ENCODE data around the gene PLEKHH3. TPM values are rescaled to one million over a fixed set of nuclear protein-coding genes. Genes with fewer than 3 reads are reported as not detected.

Gene PLEKHH3
- total and polyA plus RNA-seq, 2 of the 4 experiments (the other 2 are of a cell fraction) = 2.9 to 10.5 TPM

DNA sequence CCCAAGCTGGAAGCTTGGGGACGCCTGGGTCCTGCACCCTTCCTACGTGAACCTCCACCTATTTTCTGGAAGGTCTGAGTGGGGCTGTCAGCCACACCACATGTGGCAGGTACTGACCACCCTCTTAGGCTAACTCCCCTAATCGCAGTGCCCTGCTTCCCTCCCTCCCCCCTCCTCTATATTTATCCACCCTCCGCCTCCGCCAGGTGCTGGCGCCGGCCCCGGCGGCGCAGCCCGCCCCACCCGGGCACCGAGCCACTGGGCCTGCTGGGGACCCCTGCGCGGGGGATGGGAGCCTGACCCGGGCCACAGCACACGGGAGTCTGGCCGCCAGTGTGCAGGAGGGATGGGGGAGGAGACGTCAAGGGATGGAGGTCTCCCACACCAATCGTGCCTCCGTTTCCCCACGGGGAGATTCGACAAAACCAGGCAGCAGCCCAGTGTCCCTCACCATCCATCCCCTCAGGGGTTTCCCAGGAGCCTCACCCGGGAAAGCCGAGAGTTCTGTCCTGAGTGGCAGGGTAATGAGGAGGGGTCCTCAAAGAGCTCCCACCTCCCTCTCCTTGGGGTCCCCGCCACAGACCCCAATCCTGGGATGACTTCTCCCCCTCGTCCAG, 1.3 kb downstream of the PLEKHH3 start:
- peak overlapping the region; percentile 82 for H3K4me3 ChIP-seq (ENCODE audit: insufficient read depth, low read depth, low read length)
- 0% methylated on average over 1 of the region's 27 CpGs; no CpG with 5 or more reads in 1 of the 2 experiments for WGBS, 2 experiments (ENCODE audit: extremely low coverage in 2 of 2, insufficient read length in 1 of 2)
- no peak for DNase-seq
- TF ChIP-seq CEBPB (IDR thresholded peaks at IDR 0.05; ENCODE audit: low read depth, low read length) (no peak), POLR2A (IDR thresholded peaks at IDR 0.05; ENCODE audit: low read depth, low read length) (no peak), CTCF (conservative IDR thresholded peaks at IDR 0.05; ENCODE audit: low read depth, low read length) (no peak), MXI1 (IDR thresholded peaks at IDR 0.05; ENCODE audit: borderline replicate concordance, low read depth, low read length) (no peak), MAZ (IDR thresholded peaks at IDR 0.05; ENCODE audit: borderline replicate concordance, low read depth, low read length) (no peak), SMC3 (IDR thresholded peaks at IDR 0.05; ENCODE audit: low read depth, low read length) (no peak), USF2 (IDR thresholded peaks at IDR 0.05; ENCODE audit: low read depth, low read length) (no peak), BHLHE40 (IDR thresholded peaks at IDR 0.05; ENCODE audit: low read depth, low read length) (no peak), NFE2L2 (IDR thresholded peaks at IDR 0.05; ENCODE audit: low read depth, low read length) (no peak), CHD1 (IDR thresholded peaks at IDR 0.05; ENCODE audit: low read depth, low read length) (no peak), FOS (IDR thresholded peaks at IDR 0.05; ENCODE audit: low read depth, low read length) (no peak), MAFK (IDR thresholded peaks at IDR 0.05; ENCODE audit: low read depth, low read length) (no peak), ELK1 (IDR thresholded peaks at IDR 0.05; ENCODE audit: borderline replicate concordance, low read depth, low read length) (no peak), RFX5 (IDR thresholded peaks at IDR 0.05; ENCODE audit: low read depth, low read length) (no peak), RAD21 (IDR thresholded peaks at IDR 0.05; ENCODE audit: low read length) (no peak)

More for the DNA sequence above, 1.3 kb downstream of the PLEKHH3 start:
- peak overlapping the region; percentile 92 for H2AFZ ChIP-seq (replicated peaks; ENCODE audit: low read length, poor library complexity)
- peaks cover 10% of the 10 kb centered on the region for H3K9me1 ChIP-seq (ENCODE audit: insufficient read depth, low read length)
- no peak overlapping the region for H2BK15ac ChIP-seq (ENCODE audit: low read depth, low read length)
- H3K27ac ChIP-seq (ENCODE audit: insufficient read depth, low read length) = peak overlapping the region; percentile 90
- ChIA-PET CTCF (interaction anchor here (0.6 kb wide), 2 partner anchors 26 to 819 kb away, joined by 3 read pairs; no protein-coding TSS in a partner anchor), POLR2A (ENCODE audit: unreplicated experiment) (interaction anchor here (0.5 kb wide), 1 partner anchor 165 kb away, joined by 6 read pairs; no protein-coding TSS in a partner anchor)
- no peak overlapping the region for H4K91ac ChIP-seq (ENCODE audit: insufficient read depth, low read depth, low read length)
- intact Hi-C loops (cut with micrococcal nuclease) = no loop called here
- peaks cover 12 to 74% of the 10 kb centered on the region in 2 experiments; a peak in 3 of 4 replicates for H3K79me1 ChIP-seq (ENCODE audit: low read depth in 1 of 2, low read length in 2 of 2)
- H4K20me1 ChIP-seq (ENCODE audit: insufficient read depth, low read length) = peaks cover 34% of the 10 kb centered on the region
- no peak overlapping the region; the same call in 1 of the 2 replicates for H2BK120ac ChIP-seq (ENCODE audit: low read depth, low read length)
- peak overlapping the region; percentile 71 for H2AK9ac ChIP-seq (replicated peaks; ENCODE audit: low read depth, low read length, poor library complexity)
- ATAC-seq (ENCODE audit: low read depth) = no peak
- H4K5ac ChIP-seq (ENCODE audit: low read depth, low read length) = no peak overlapping the region
- H4K8ac ChIP-seq (ENCODE audit: low read depth in 2 of 2, low read length in 2 of 2) = peak overlapping the region in 1 of 2 experiments; percentile 22; a peak in 1 of 4 replicates
- H3K56ac ChIP-seq (ENCODE audit: extremely low read depth, insufficient read depth, low read length) = peak overlapping the region; percentile 46; the same call in 1 of the 2 replicates
- peaks cover 29% of the 10 kb centered on the region for H3K36me3 ChIP-seq (ENCODE audit: control insufficient read depth, insufficient read depth, low read length)
- H3K4ac ChIP-seq (ENCODE audit: low read depth, low read length) = peak overlapping the region; percentile 78
- dilution Hi-C loops (cut with HindIII; ENCODE audit: low sequenced_read_pairs, unreplicated experiment) = no loop called here
- H3K18ac ChIP-seq (ENCODE audit: low read depth, low read length) = no peak overlapping the region
- H3K14ac ChIP-seq (replicated peaks; ENCODE audit: low read depth, low read length) = peak overlapping the region; percentile 83
- no peaks in the 10 kb centered on the region for H3K27me3 ChIP-seq (ENCODE audit: control insufficient read depth, insufficient read depth, low read length)
- H3K9ac ChIP-seq (ENCODE audit: low read depth, low read length) = peak overlapping the region; percentile 81
- H3K23ac ChIP-seq (ENCODE audit: low read depth, low read length) = peak overlapping the region; percentile 94
- in situ Hi-C loops (cut with MboI; ENCODE audit: low sequenced_read_pairs) = loop anchor here (25.0 kb wide), 1 partner anchor 637 kb away; no protein-coding TSS in a partner anchor
- peak overlapping the region; percentile 83 for H2AK5ac ChIP-seq (ENCODE audit: low read depth, low read length)
- H3K4me1 ChIP-seq (ENCODE audit: control insufficient read depth, insufficient read depth, low read length) = peaks cover 32% of the 10 kb centered on the region
- H3K4me2 ChIP-seq (ENCODE audit: low read depth, low read length) = peak overlapping the region; percentile 79
- BruUV-seq (replicated peaks) = no TSS peak
- no peaks in the 10 kb centered on the region for H3K9me3 ChIP-seq (ENCODE audit: control insufficient read depth, insufficient read depth, low read length)
- H2BK5ac ChIP-seq (ENCODE audit: low read depth, low read length, poor library complexity, severe bottlenecking) = peak overlapping the region; percentile 83
- H2BK20ac ChIP-seq (ENCODE audit: low read depth, low read length) = no peak overlapping the region
